Myocyte (in vitro differentiated cells): ENCODE measurements around the gene PDGFA. TPM values are rescaled to one million over a fixed set of nuclear protein-coding genes. Genes with fewer than 3 reads are reported as not detected.

ENCODE experiments used
- DNase-seq: peaks from one replicate; pipeline ENCODE4 v3.0.0-alpha.2; 2012; ENCODE audit warnings: low read depth
- total RNA-seq: library from RNA; depleted of rRNA; stranded (reverse); fragments of >200 nt; gene quantifications from 2 replicates; pipeline ENCODE4 v1.2.3, GENCODE V29; 2014

PDGFA gene
- total RNA-seq, 1 donor from 2014 or later = 48.4 TPM

- no peak for DNase-seq
These were observed 57.2 kb downstream of the PDGFA start for GRCh38 chr7:462173-463103.

- DNase-seq = no peak
These were observed 58.0 kb downstream of the PDGFA start for GRCh38 chr7:461453-462172.

GRCh38 chr7:461117-461452 lies 58.6 kb downstream of the PDGFA start:
- DNase-seq = no peak

- peak; percentile 65 for DNase-seq
These were observed 59.1 kb downstream of the PDGFA start for GRCh38 chr7:460374-461116.

GRCh38 chr7:459584-460373 lies 59.9 kb downstream of the PDGFA start:
- DNase-seq = no peak

- DNase-seq = no peak
These were observed 61.0 kb downstream of the PDGFA start for GRCh38 chr7:458511-459245.

GRCh38 chr7:457814-458510 lies 61.7 kb downstream of the PDGFA start:
- DNase-seq = no peak

GRCh38 chr7:455110-455928 lies 64.3 kb downstream of the PDGFA start:
- no peak for DNase-seq

- no peak for DNase-seq
These were observed 65.1 kb downstream of the PDGFA start for GRCh38 chr7:454356-455109.

GRCh38 chr7:453597-454306 lies 65.9 kb downstream of the PDGFA start:
- DNase-seq = no peak

- DNase-seq = no peak
These were observed 66.7 kb downstream of the PDGFA start for GRCh38 chr7:452791-453455.

GRCh38 chr7:452226-452751 lies 67.4 kb downstream of the PDGFA start:
- DNase-seq = peak; percentile 72

GRCh38 chr7:451255-452225 lies 68.1 kb downstream of the PDGFA start:
- no peak for DNase-seq

GRCh38 chr7:450741-451140 lies 68.9 kb downstream of the PDGFA start:
- DNase-seq = no peak

GRCh38 chr7:450036-450435 lies 69.6 kb downstream of the PDGFA start:
- no peak for DNase-seq
